Peyer's patch (tissue), 4 donors: Measurements from ENCODE around the gene EBNA1BP2. TPM values are rescaled to one million over a fixed set of nuclear protein-coding genes. Genes with fewer than 3 reads are reported as not detected.

Experiments used
- DNase-seq, 3 donors: peaks; one replicate each; pipeline ENCODE4 v3.0.0-alpha.2; 2017 to 2019
- H3K27ac ChIP-seq, 4 donors: fragments of 200-600 bp; sonication (generic); one replicate each; pipeline ENCODE4 v1.5.1; 2016 to 2019
- H3K27me3 ChIP-seq, 2 donors: fragments of 200-600 bp; sonication (generic); one replicate each; pipeline ENCODE4 v1.5.1; 2019
- H3K36me3 ChIP-seq, 3 donors: fragments of 200-600 bp; sonication (generic); one replicate each; pipeline ENCODE4 v1.5.1; 2016 to 2019
- H3K4me1 ChIP-seq, 4 donors: fragments of 200-600 bp; sonication (generic); one replicate each; pipeline ENCODE4 v1.5.1; 2016 to 2019
- H3K4me3 ChIP-seq, 4 donors: fragments of 200-600 bp; sonication (generic); 1 replicate in 3 of 4; 2 replicates in 1 of 4; pipeline ENCODE4 v1.5.1; 2016 to 2019; ENCODE audit warnings: mild to moderate bottlenecking in 1 of 4
- H3K9me3 ChIP-seq, 4 donors: fragments of 200-600 bp; sonication (generic); one replicate each; pipeline ENCODE4 v1.5.1; 2016 to 2019; ENCODE audit warnings: mild to moderate bottlenecking in 1 of 4
- POLR2A ChIP-seq, 2 donors: fragments of 450-650 bp; IDR thresholded peaks; one replicate each; pipeline ENCODE4 v1.5.1; 2017; ENCODE audit warnings: antibody characterized with exemption in 2 of 2, mild to moderate bottlenecking in 2 of 2, moderate library complexity in 2 of 2
- total RNA-seq, 4 donors: library from RNA; depleted of rRNA; stranded (reverse); fragments of >200 nt; gene quantifications; one replicate each; pipeline ENCODE4 v1.1.0, GENCODE V29; 2016
- TF ChIP-seq, protein P1 (sequence below), 6 experiments: fragments of 450-650 bp in 4 of 6; fragments of 200-600 bp in 2 of 6; sonication (generic) in 1 of 6; IDR thresholded peaks; one replicate each; pipeline ENCODE4 v1.5.1; 2017 to 2019; ENCODE audit warnings: antibody characterized with exemption in 6 of 6, mild to moderate bottlenecking in 3 of 6, moderate library complexity in 1 of 6

EBNA1BP2 gene, protein sequence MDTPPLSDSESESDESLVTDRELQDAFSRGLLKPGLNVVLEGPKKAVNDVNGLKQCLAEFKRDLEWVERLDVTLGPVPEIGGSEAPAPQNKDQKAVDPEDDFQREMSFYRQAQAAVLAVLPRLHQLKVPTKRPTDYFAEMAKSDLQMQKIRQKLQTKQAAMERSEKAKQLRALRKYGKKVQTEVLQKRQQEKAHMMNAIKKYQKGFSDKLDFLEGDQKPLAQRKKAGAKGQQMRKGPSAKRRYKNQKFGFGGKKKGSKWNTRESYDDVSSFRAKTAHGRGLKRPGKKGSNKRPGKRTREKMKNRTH
- total RNA-seq: 10 to 100 TPM; 12.8 to 62.7 (median 23.3) TPM

GRCh38 chr1:43171876-43172526, at the start of gene EBNA1BP2, which contains the start of gene CFAP57:
TSS of gene EBNA1BP2 (minus strand) at chr1:43172290. CDS start at chr1:43172118, 172 bp downstream.
TSS of gene CFAP57 (plus strand) at chr1:43172330. CDS start at chr1:43172754, 424 bp downstream.
- Histone ChIP-seq H3K4me3 (peak within 1 kb of the TSS; percentile 64 to 95 (median 78)), H3K9me3 (no peaks in the 10 kb centered on the region), H3K27me3 (no peaks in the 10 kb centered on the region), H3K4me1 (peaks cover 0 to 11% (median 5%) of the 10 kb centered on the region in 4 donors), H3K27ac (peak within 1 kb of the TSS in 3 of 4 donors; percentile 7 to 51 (median 50)), H3K36me3 (peaks cover 0 to 32% (median 0%) of the 10 kb centered on the region in 3 donors)
- peak; percentile 86 to 96 (median 92) for DNase-seq
- TF ChIP-seq, protein P1, sequence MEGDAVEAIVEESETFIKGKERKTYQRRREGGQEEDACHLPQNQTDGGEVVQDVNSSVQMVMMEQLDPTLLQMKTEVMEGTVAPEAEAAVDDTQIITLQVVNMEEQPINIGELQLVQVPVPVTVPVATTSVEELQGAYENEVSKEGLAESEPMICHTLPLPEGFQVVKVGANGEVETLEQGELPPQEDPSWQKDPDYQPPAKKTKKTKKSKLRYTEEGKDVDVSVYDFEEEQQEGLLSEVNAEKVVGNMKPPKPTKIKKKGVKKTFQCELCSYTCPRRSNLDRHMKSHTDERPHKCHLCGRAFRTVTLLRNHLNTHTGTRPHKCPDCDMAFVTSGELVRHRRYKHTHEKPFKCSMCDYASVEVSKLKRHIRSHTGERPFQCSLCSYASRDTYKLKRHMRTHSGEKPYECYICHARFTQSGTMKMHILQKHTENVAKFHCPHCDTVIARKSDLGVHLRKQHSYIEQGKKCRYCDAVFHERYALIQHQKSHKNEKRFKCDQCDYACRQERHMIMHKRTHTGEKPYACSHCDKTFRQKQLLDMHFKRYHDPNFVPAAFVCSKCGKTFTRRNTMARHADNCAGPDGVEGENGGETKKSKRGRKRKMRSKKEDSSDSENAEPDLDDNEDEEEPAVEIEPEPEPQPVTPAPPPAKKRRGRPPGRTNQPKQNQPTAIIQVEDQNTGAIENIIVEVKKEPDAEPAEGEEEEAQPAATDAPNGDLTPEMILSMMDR (IDR thresholded peaks at IDR 0.05): no peak
- peak in 1 of 2 donors; percentile 33 for TF ChIP-seq POLR2A (IDR thresholded peaks at IDR 0.05)

DNA sequence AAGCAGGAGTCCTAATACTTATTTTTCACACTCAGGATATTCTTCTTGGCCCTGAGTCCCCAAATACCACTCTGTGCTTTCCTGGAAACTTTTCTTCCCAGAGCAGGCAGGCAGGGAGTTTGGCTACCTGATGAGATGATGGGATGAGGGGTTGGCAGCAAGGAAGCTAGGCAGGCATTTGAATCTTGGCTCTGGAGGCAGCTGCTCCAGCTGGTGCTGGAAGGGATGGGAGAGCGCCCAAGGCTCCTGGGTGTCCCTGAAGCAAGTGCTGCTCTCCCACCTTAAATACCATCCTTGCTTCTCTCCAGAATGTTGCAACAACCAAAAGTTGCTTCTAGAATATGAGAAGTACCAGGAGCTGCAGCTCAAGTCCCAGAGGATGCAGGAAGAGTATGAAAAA, 49.7 kb upstream of the EBNA1BP2 start:
- Histone ChIP-seq H3K36me3 (no peaks in the 10 kb centered on the region), H3K4me1 (peaks cover 0 to 4% (median 0%) of the 10 kb centered on the region in 4 donors), H3K27me3 (no peaks in the 10 kb centered on the region), H3K4me3 (no peak overlapping the region), H3K27ac (peak overlapping the region in 2 of 4 donors; percentile 63 to 70), H3K9me3 (no peaks in the 10 kb centered on the region)
- TF ChIP-seq POLR2A (IDR thresholded peaks at IDR 0.05): no peak
- TF ChIP-seq, protein P1 (IDR thresholded peaks at IDR 0.05): no peak
- no peak for DNase-seq

GRCh38 chr1:43220905-43221778, 49.1 kb upstream of the EBNA1BP2 start:
- Histone ChIP-seq H3K27me3 (no peaks in the 10 kb centered on the region), H3K9me3 (no peaks in the 10 kb centered on the region), H3K36me3 (no peaks in the 10 kb centered on the region), H3K4me1 (peaks cover 0 to 4% (median 0%) of the 10 kb centered on the region in 4 donors), H3K4me3 (no peak overlapping the region), H3K27ac (peak overlapping the region in 3 of 4 donors; percentile 35 to 70 (median 63))
- no peak for TF ChIP-seq POLR2A (IDR thresholded peaks at IDR 0.05)
- TF ChIP-seq, protein P1 (IDR thresholded peaks at IDR 0.05): no peak
- DNase-seq: peak in 1 of 3 donors; percentile 39

- Histone ChIP-seq H3K4me3 (no peak overlapping the region), H3K36me3 (no peaks in the 10 kb centered on the region), H3K27me3 (no peaks in the 10 kb centered on the region), H3K4me1 (peaks cover 0 to 4% (median 0%) of the 10 kb centered on the region in 4 donors), H3K27ac (no peak overlapping the region), H3K9me3 (no peaks in the 10 kb centered on the region)
- no peak for DNase-seq
- TF ChIP-seq, protein P1 (IDR thresholded peaks at IDR 0.05): no peak
- TF ChIP-seq POLR2A (IDR thresholded peaks at IDR 0.05): no peak
Observed at GRCh38 chr1:43217747-43218146, 45.7 kb upstream of the EBNA1BP2 start.
